Measurements from ENCODE around the gene ADRM1.
A peak's percentile ranks its signal among the peaks of the same experiment; 100 is the strongest.

ADRM1 gene

GRCh38 chr20:62356589-62357186, 53.9 kb downstream of the ADRM1 start:
- DNase-seq: no peak

DNA sequence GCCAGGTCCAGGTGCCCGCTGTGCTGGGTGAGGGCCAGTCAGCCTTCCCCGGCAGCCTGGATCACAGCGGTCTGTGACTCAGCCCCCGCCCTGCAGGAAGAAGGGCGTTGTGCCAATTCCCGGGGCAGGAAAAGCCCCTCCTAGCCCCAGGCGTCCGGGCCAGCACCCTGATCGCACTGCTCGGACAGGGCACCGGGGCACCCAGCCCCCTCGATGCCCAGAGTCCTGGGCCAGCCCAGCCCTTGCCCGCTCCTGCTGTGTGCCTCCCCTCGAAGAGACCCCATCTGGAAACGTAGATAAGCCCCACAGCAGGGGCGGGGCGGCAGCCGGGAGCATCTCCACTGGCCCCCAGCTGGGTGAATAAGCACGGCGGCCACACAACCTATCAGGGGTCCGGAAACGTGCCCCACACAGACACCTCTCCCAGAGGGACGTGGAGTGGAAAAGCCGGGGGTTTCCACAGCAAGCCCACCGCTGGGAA, 54.4 kb downstream of the ADRM1 start:
- peak; percentile 92 for DNase-seq

- no peak for DNase-seq
These were observed 54.9 kb downstream of the ADRM1 start for GRCh38 chr20:62357681-62358080.

Measured in hematopoietic multipotent progenitor cell treated with erythropoietin and hydrocortisone succinate and interleukin-3 and kit ligand, for 8 days (in vitro differentiated cells).